LNCaP clone FGC (cell line): ENCODE data around the gene SND1.

Experiments used
- DNase-seq: peaks from one replicate; pipeline ENCODE4 v3.0.0-alpha.2; 2011; ENCODE audit warnings: low read depth
- H3K4me3 ChIP-seq: 2 replicates; pipeline ENCODE4 v1.5.1; 2011; ENCODE audit warnings: mild to moderate bottlenecking, low read depth, low read length, control low read depth
- TF ChIP-seq, protein P1 (sequence below): IDR thresholded peaks from 2 replicates; pipeline ENCODE4 v1.5.1; 2012; ENCODE audit warnings: mild to moderate bottlenecking; ENCODE audit not compliant: control insufficient read depth, insufficient read depth; ENCODE audit errors: extremely low read depth

The SND1 gene

DNA sequence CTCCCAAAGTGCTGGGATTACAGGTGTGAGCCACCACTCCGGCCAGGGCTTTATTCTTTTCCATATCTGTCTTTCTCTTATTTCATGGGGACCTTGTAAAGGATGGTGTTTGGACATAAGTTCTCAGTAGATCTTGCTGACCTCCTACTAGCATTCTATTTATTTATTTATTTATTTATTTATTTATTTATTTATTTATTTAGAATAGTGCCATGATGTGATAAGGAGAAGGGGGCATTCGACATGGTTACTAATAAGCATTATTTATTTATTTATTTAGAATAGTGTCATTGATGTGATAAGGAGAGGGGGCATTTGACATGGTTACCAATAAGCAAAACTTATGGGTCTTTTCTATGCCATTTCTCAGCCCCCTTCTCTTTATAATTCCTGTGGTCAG is 202.4 kb downstream of the SND1 start:
- H3K4me3 ChIP-seq, result no peak overlapping the region
- TF ChIP-seq, protein P1, sequence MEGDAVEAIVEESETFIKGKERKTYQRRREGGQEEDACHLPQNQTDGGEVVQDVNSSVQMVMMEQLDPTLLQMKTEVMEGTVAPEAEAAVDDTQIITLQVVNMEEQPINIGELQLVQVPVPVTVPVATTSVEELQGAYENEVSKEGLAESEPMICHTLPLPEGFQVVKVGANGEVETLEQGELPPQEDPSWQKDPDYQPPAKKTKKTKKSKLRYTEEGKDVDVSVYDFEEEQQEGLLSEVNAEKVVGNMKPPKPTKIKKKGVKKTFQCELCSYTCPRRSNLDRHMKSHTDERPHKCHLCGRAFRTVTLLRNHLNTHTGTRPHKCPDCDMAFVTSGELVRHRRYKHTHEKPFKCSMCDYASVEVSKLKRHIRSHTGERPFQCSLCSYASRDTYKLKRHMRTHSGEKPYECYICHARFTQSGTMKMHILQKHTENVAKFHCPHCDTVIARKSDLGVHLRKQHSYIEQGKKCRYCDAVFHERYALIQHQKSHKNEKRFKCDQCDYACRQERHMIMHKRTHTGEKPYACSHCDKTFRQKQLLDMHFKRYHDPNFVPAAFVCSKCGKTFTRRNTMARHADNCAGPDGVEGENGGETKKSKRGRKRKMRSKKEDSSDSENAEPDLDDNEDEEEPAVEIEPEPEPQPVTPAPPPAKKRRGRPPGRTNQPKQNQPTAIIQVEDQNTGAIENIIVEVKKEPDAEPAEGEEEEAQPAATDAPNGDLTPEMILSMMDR, result no peak

DNA sequence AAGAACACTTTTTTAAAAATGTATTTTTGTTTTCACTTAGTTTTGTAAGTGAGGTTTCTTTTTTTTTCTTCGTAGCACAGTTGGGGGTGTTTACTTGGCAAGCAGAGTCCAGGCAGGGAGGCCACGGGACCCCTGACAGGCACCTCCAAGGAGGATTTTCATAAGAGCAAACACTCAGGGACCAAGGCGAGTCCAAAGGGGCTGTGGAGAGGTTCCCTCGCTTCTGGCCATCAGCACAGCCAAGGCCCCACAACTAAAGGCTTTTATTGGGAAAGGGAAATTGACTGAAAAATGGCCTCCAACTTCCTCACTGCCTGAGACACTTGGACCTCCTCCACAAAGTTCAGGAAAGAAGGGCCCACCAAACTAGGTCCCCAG is 205.5 kb downstream of the SND1 start:
- no peak overlapping the region for H3K4me3 ChIP-seq
- TF ChIP-seq, protein P1, result no peak
- no peak for DNase-seq

More for the DNA sequence above, 202.4 kb downstream of the SND1 start:
- no peak for DNase-seq

DNA sequence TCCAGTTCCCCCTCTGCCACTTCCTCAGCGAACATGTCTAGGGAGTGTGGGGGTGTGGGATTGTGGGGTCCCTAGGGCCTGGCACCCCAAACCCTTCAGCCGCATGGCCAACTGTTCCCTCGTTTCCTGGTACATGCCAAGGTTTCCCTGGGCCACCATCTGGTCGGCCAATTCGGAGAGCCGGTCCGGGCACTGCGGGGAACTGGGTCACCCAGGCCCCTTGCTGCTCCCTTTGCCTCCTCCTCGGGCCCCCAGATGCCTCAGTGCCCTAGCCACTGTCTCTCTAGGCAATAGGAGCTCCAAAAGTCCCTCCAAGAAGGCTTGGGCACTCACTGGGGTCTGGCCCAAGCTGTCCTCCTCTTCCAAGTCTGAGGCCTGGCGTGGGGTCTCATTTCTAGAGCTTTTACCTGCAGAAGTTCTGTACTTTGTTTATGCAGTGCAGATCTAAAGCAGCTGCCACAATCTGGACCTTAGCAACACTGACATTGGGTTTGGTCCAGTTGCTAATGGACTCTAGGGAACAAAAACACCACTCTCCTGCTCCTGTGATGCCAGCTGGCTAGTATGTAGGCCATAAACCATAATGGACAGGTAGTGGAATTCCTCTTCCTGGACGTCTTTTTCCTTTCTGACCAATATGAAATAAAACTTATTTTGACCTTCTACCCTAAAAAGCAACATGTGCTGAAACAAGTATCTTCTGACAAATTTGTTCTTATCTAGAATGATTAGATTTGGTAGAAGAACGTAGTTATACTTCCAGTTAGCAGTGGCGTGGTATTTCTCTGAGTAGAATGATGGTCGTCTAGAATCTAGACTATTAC is 206.3 kb downstream of the SND1 start:
- no peak overlapping the region for H3K4me3 ChIP-seq

DNA sequence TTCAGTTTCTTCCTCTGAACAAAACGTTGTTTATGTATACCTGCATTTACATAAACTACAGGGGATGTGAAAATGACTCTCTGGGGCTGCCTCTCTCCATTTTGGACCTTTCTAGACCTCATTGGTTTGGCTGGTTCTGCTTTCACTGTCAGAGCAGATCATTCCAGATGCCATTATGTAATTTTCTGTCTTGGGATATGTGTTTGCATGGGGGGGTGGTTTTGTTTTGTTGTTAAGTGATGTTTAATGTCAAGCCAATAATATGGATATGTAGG is 206.9 kb downstream of the SND1 start:
- H3K4me3 ChIP-seq, result no peak overlapping the region
- DNase-seq, result no peak
- TF ChIP-seq, protein P1, result no peak

More for the DNA sequence above, 206.3 kb downstream of the SND1 start:
- no peak for DNase-seq
- TF ChIP-seq, protein P1, result no peak

DNA sequence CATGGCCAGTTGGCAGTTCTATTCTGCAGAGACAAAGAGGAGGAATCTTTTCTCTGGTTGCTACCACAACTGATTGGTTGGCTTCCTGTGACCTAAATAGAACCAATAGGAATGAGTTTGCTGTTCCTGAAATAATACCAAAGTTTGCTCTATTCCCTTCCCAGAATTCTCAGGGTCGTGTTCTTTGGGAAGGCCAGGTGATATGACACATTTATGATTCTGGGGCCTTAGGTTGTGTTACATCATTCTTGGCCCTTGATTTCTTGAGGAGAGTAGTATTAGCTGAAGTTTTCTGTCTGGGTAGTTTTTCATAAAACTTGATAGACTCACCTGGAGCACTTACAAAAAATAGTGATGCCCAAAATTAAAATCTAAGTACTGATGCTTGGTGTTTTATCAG is 207.3 kb downstream of the SND1 start:
- no peak for DNase-seq
- TF ChIP-seq, protein P1, result no peak
- H3K4me3 ChIP-seq, result no peak overlapping the region

DNA sequence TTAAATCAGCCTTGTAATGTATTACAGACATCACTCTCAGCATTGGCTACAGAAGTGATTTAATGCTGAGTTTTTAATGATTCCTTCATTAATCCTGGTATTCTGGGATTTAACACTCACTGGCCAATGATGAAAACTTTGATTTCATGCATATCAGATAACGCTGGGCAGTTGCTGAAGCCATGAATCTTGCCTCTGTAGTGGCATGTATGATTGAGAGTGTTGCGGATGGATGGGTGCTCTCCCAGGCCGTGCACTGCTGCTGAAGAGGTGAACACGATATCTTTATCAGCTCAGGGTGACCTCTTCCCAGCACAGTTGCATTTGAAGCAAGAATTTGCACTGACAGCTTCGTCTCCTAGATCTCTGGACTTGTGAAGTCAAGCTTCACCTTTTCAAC is 210.5 kb downstream of the SND1 start:
- no peak for DNase-seq
- H3K4me3 ChIP-seq, result no peak overlapping the region
- TF ChIP-seq, protein P1, result no peak

DNA sequence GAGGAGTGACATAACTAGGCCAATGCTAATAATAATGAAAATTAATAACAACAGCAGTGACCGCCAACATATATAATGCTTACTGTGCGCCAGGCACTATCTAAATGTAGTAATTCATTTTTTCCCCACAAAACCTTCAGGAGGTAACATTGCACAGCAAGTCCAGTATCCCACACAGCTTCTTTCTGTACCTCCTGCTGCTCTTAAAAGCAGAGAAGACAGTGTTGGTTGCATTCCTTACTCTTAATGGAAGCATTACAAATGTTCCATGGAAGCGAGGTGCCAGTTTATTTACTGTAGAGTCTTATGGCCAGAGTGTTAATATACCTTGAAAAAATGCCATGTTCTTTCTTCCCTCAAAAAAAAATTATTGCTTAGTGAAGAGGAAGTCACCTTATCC is 211.1 kb downstream of the SND1 start:
- TF ChIP-seq, protein P1, result no peak
- H3K4me3 ChIP-seq, result no peak overlapping the region
- no peak for DNase-seq
